Stomach (tissue), 9 donors: ENCODE results near the gene HNRNPU. TPM values are rescaled to one million over a fixed set of nuclear protein-coding genes. Genes with fewer than 3 reads are reported as not detected.

Source experiments
- DNase-seq, 2 donors: peaks; one replicate each; pipeline versions ENCODE4 v3.0.0 to v3.0.0-alpha.2; 2013 to 2019
- H3K27ac ChIP-seq, 5 donors: fragments of 200-600 bp in 4 of 5; sonication (generic) in 4 of 5; one replicate each; pipeline ENCODE4 v1.5.1; 2013 to 2019; ENCODE audit warnings: mild to moderate bottlenecking in 1 of 5, moderate library complexity in 1 of 5
- H3K27me3 ChIP-seq, 3 donors: fragments of 200-600 bp; sonication (generic); one replicate each; pipeline ENCODE4 v1.5.1; 2017 to 2019; ENCODE audit warnings: mixed run types in 1 of 3
- H3K36me3 ChIP-seq, 4 donors: fragments of 200-600 bp; sonication (generic); 1 replicate in 3 of 4; 2 replicates in 1 of 4; pipeline ENCODE4 v1.5.1; 2016 to 2019
- H3K4me1 ChIP-seq, 4 donors: fragments of 200-600 bp; sonication (generic); one replicate each; pipeline ENCODE4 v1.5.1; 2016 to 2019
- H3K4me3 ChIP-seq, 4 donors: fragments of 200-600 bp; sonication (generic) in 3 of 4; one replicate each; pipeline ENCODE4 v1.5.1; 2016 to 2019; ENCODE audit warnings: mild to moderate bottlenecking in 1 of 4
- H3K9me3 ChIP-seq, 4 donors: fragments of 200-600 bp; sonication (generic); one replicate each; pipeline ENCODE4 v1.5.1; 2016 to 2019
- CTCF ChIP-seq, 7 experiments: fragments of 450-650 bp in 4 of 7; fragments of 200-600 bp in 3 of 7; sonication (generic) in 3 of 7; IDR thresholded peaks; one replicate each; pipeline ENCODE4 v1.5.1; 2016 to 2019; ENCODE audit warnings: antibody characterized with exemption in 7 of 7, control low read depth in 2 of 7, mild to moderate bottlenecking in 1 of 7
- EP300 ChIP-seq: sonication (generic); formaldehyde crosslinking; IDR thresholded peaks from one replicate; pipeline ENCODE4 v1.6.1; 2017; ENCODE audit warnings: antibody characterized with exemption
- POLR2A ChIP-seq, 4 donors: fragments of 450-650 bp; IDR thresholded peaks; one replicate each; pipeline ENCODE4 v1.6.1; 2016; ENCODE audit warnings: antibody characterized with exemption in 4 of 4, control low read depth in 2 of 4, mild to moderate bottlenecking in 1 of 4, moderate library complexity in 1 of 4
- POLR2AphosphoS5 ChIP-seq, 3 donors: sonication (generic); formaldehyde crosslinking; IDR thresholded peaks; one replicate each; pipeline ENCODE4 v1.6.1; 2016; ENCODE audit warnings: antibody characterized with exemption in 3 of 3
- WGBS, 5 donors: extraction: QIAGEN DNeasy Blood & Tissue Kit in 3 of 5; methylation state at CpG; one replicate each; pipeline versions ENCODE4 v1.1.5 to v1.1.7; 2013 to 2018; 5-methylcytosine and 5-hydroxymethylcytosine counted together
- intact Hi-C: fragments of 100-400 bp; cut with DNase I; formaldehyde crosslinking; loops from one replicate; pipeline ENCODE4 v1.15.1; 2023; ENCODE audit warnings: low total_unique reads
- polyA plus RNA-seq, 3 donors: library from polyadenylated mRNA; stranded (reverse); fragments of 200-250 nt; gene quantifications; one replicate each; pipeline ENCODE4 v1.2.3, GENCODE V29; 2013
- total RNA-seq, 5 donors: library from RNA; depleted of rRNA; stranded (reverse); fragments of >200 nt; gene quantifications; one replicate each; pipeline versions ENCODE4 v1.1.0 to v1.2.3, GENCODE V29; 2014 to 2016
- donor health status: healthy with polysubstance abuse.
- donor health status: Bipolar disorder and iron deficiency.
- donor health status: healthy.

Gene HNRNPU
- total and polyA plus RNA-seq, 8 donors, result 76.3 to 533 (median 309) TPM

- Histone ChIP-seq H3K36me3 (peaks cover 68 to 82% (median 76%) of the 10 kb centered on the region in 4 donors), H3K9me3 (no peaks in the 10 kb centered on the region), H3K4me1 (peaks cover 36 to 87% (median 65%) of the 10 kb centered on the region in 4 donors), H3K27me3 (no peaks in the 10 kb centered on the region), H3K4me3 (no peak overlapping the region), H3K27ac (no peak overlapping the region)
- no peak for TF ChIP-seq POLR2A (IDR thresholded peaks at IDR 0.05)
- TF ChIP-seq EP300, result no peak
- no peak for TF ChIP-seq POLR2AphosphoS5 (IDR thresholded peaks at IDR 0.05)
- no peak for TF ChIP-seq CTCF (IDR thresholded peaks at IDR 0.05)
- intact Hi-C loops, result no loop called here
- 46 to 71% (median 60%) methylated on average over 1 of the region's 1 CpG for WGBS, 5 donors
- DNase-seq, result no peak
Measured at GRCh38 chr1:244858357-244858756, 6.0 kb downstream of the HNRNPU start.

GRCh38 chr1:244857761-244858160 is 6.6 kb downstream of the HNRNPU start:
- DNase-seq, result no peak
- no peak for TF ChIP-seq EP300
- TF ChIP-seq POLR2A (IDR thresholded peaks at IDR 0.05), result no peak
- TF ChIP-seq CTCF (IDR thresholded peaks at IDR 0.05), result no peak
- TF ChIP-seq POLR2AphosphoS5 (IDR thresholded peaks at IDR 0.05), result no peak
- no peak overlapping the region for H3K4me3 ChIP-seq
- 51 to 56% (median 55%) methylated on average over 3 of the region's 3 CpGs for WGBS, 5 donors
- intact Hi-C loops, result no loop called here
- H3K27ac ChIP-seq, result no peak overlapping the region
- H3K9me3 ChIP-seq, result no peaks in the 10 kb centered on the region
- no peaks in the 10 kb centered on the region for H3K27me3 ChIP-seq
- H3K36me3 ChIP-seq, result peaks cover 74 to 88% (median 82%) of the 10 kb centered on the region in 4 donors
- H3K4me1 ChIP-seq, result peaks cover 36 to 93% (median 68%) of the 10 kb centered on the region in 4 donors

- peaks cover 21 to 96% (median 62%) of the 10 kb centered on the region in 4 donors for H3K4me1 ChIP-seq
- no peaks in the 10 kb centered on the region for H3K9me3 ChIP-seq
- peak overlapping the region in 1 of 5 donors; percentile 34 for H3K27ac ChIP-seq
- intact Hi-C loops, result no loop called here
- peaks cover 78 to 100% (median 100%) of the 10 kb centered on the region in 4 donors for H3K36me3 ChIP-seq
- no peak for DNase-seq
- H3K27me3 ChIP-seq, result no peaks in the 10 kb centered on the region
- 51 to 59% (median 55%) methylated on average over 7 of the region's 7 CpGs for WGBS, 5 donors
- no peak for TF ChIP-seq POLR2AphosphoS5 (IDR thresholded peaks at IDR 0.05)
- no peak for TF ChIP-seq POLR2A (IDR thresholded peaks at IDR 0.05)
- H3K4me3 ChIP-seq, result no peak overlapping the region
Measured at GRCh38 chr1:244854865-244855578, 9.3 kb downstream of the HNRNPU start.

GRCh38 chr1:244854166-244854565 is 10.2 kb downstream of the HNRNPU start:
- H3K4me1 ChIP-seq, result peaks cover 16 to 95% (median 60%) of the 10 kb centered on the region in 4 donors
- DNase-seq, result no peak
- H3K27me3 ChIP-seq, result no peaks in the 10 kb centered on the region
- H3K9me3 ChIP-seq, result no peaks in the 10 kb centered on the region
- no peak overlapping the region for H3K4me3 ChIP-seq
- H3K36me3 ChIP-seq, result peaks cover 69 to 98% (median 93%) of the 10 kb centered on the region in 4 donors
- H3K27ac ChIP-seq, result no peak overlapping the region
- 49 to 65% (median 57%) methylated on average over 5 of the region's 5 CpGs for WGBS, 5 donors
- intact Hi-C loops, result no loop called here
- TF ChIP-seq EP300 (no peak), POLR2AphosphoS5 (IDR thresholded peaks at IDR 0.05) (no peak), CTCF (IDR thresholded peaks at IDR 0.05) (no peak), POLR2A (IDR thresholded peaks at IDR 0.05) (no peak)

GRCh38 chr1:244852694-244853093 is 11.6 kb downstream of the HNRNPU start:
- WGBS, 5 donors, result 84 to 100% (median 90%) methylated on average over 1 of the region's 1 CpG

More at GRCh38 chr1:244852694-244853093, 11.6 kb downstream of the HNRNPU start:
- no peaks in the 10 kb centered on the region for H3K27me3 ChIP-seq
- no peak for TF ChIP-seq POLR2AphosphoS5 (IDR thresholded peaks at IDR 0.05)
- TF ChIP-seq CTCF (IDR thresholded peaks at IDR 0.05), result no peak
- no peak for TF ChIP-seq POLR2A (IDR thresholded peaks at IDR 0.05)
- no peak for TF ChIP-seq EP300
- no peaks in the 10 kb centered on the region for H3K9me3 ChIP-seq
- intact Hi-C loops, result no loop called here
- no peak for DNase-seq
- H3K36me3 ChIP-seq, result peaks cover 55 to 94% (median 87%) of the 10 kb centered on the region in 4 donors
- peaks cover 11 to 93% (median 52%) of the 10 kb centered on the region in 4 donors for H3K4me1 ChIP-seq
- no peak overlapping the region for H3K27ac ChIP-seq
- H3K4me3 ChIP-seq, result no peak overlapping the region
